NCI-H748 (cell line): ENCODE measurements around the gene ABO.
A peak's percentile ranks its signal among the peaks of the same experiment; 100 is the strongest.
"Not testable (repeated sequence)": the region's sequence is repeated elsewhere in the genome, so short reads cannot be mapped to it uniquely, and the experiment has no call there.

Experiments used
- DNase-seq: peaks from one replicate; lab custom pipeline; 2025; ENCODE audit not compliant: unreplicated experiment; lab: John Stamatoyannopoulos, UW

The ABO gene

GRCh38 chr9:133264235-133264764 lies 10.7 kb downstream of the ABO start:
- no peak for DNase-seq

GRCh38 chr9:133263557-133263956 lies 11.4 kb downstream of the ABO start:
- DNase-seq: no peak

GRCh38 chr9:133262226-133262625 lies 12.8 kb downstream of the ABO start:
- DNase-seq: no peak

GRCh38 chr9:133261753-133262120 lies 13.3 kb downstream of the ABO start:
- no peak for DNase-seq

GRCh38 chr9:133261103-133261752 lies 13.8 kb downstream of the ABO start:
- DNase-seq: no peak

GRCh38 chr9:133260334-133261102 lies 14.5 kb downstream of the ABO start:
- no peak for DNase-seq

GRCh38 chr9:133258061-133259015 lies 16.7 kb downstream of the ABO start:
- no peak for DNase-seq

- DNase-seq: no peak
Observed at GRCh38 chr9:133257465-133257956, 17.5 kb downstream of the ABO start.

GRCh38 chr9:133256686-133257091 lies 18.3 kb downstream of the ABO start:
- DNase-seq: no peak

- DNase-seq: no peak
Observed at GRCh38 chr9:133256136-133256461, 18.9 kb downstream of the ABO start.

- DNase-seq: no peak
Observed at GRCh38 chr9:133255371-133256135, 19.4 kb downstream of the ABO start.

GRCh38 chr9:133254471-133254870 lies 20.5 kb downstream of the ABO start:
- no peak for DNase-seq

- DNase-seq: peak; percentile 14
Observed at GRCh38 chr9:133253268-133253667, 21.7 kb downstream of the ABO start.

- peak; percentile 51 for DNase-seq
Observed at GRCh38 chr9:133252301-133253020, 22.5 kb downstream of the ABO start.

GRCh38 chr9:133251773-133252172 lies 23.2 kb downstream of the ABO start:
- no peak for DNase-seq

GRCh38 chr9:133251221-133251620 lies 23.8 kb downstream of the ABO start:
- not testable (repeated sequence) for DNase-seq

GRCh38 chr9:133250741-133251170 lies 24.2 kb downstream of the ABO start:
- peak; percentile 66 for DNase-seq

GRCh38 chr9:133249337-133249736 lies 25.7 kb downstream of the ABO start:
- DNase-seq: no peak

- no peak for DNase-seq
Observed at GRCh38 chr9:133248726-133249295, 26.2 kb downstream of the ABO start.
